ENCODE results near the gene CHAMP1.

DNA sequence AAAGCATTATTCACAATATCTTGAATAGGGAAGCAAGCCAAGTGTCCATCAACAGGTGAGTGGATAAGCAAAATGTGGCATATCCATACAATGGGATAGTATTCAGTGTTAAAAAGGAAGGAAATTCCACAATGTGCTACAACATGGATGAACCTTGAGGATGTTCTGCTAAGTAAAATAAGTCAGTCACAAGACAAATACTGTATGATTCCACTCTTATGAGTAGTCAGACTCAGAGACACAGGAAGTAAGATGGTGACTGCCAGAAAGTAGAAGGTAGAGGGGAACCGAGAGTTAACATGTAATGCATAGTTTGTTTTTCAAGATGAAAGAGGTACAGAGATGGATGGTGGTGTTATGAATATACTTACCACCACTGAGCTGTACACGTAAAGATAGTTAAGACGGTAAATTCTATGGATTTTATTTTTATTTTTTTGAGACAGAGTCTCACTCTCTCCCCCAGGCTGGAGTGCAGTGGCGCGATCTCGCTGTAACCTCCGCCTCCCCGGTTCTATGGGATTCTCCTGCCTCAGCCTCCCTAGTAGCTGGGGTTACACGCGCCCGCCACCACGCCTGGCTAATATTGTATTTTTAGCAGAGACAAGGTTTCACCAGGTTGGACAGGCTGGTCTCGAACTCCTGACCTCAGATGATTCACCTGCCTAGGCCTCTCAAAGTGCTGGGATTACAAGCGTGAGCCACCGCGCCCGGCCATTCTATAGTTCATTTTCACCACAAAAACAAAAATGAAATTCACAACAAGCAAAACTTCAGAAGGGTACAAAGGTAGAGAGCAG is 1.0 kb upstream of the CHAMP1 start:
- TF ChIP-seq POLR2A (IDR thresholded peaks at IDR 0.05) = no peak
- TF ChIP-seq, protein P1, sequence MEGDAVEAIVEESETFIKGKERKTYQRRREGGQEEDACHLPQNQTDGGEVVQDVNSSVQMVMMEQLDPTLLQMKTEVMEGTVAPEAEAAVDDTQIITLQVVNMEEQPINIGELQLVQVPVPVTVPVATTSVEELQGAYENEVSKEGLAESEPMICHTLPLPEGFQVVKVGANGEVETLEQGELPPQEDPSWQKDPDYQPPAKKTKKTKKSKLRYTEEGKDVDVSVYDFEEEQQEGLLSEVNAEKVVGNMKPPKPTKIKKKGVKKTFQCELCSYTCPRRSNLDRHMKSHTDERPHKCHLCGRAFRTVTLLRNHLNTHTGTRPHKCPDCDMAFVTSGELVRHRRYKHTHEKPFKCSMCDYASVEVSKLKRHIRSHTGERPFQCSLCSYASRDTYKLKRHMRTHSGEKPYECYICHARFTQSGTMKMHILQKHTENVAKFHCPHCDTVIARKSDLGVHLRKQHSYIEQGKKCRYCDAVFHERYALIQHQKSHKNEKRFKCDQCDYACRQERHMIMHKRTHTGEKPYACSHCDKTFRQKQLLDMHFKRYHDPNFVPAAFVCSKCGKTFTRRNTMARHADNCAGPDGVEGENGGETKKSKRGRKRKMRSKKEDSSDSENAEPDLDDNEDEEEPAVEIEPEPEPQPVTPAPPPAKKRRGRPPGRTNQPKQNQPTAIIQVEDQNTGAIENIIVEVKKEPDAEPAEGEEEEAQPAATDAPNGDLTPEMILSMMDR (IDR thresholded peaks at IDR 0.05) = no peak
- TF ChIP-seq POLR2AphosphoS5 (IDR thresholded peaks at IDR 0.05) = no peak

Measured in prostate gland (tissue), 2 donors.